Endothelial cell of umbilical vein (primary cell): Measurements from ENCODE around the gene PLS1. TPM values are rescaled to one million over a fixed set of nuclear protein-coding genes. Genes with fewer than 3 reads are reported as not detected.

Experiments used
- BruUV-seq: library from RNA; stranded (reverse); fragments of 400-500 nt; replicated peaks from 2 replicates; lab custom pipeline; 2021; lab: Mats Ljungman, UMichigan
- CTCF ChIA-PET: fragments of 300-600, 350-600 bp; sonication (Branson Sonifier 250); formaldehyde crosslinking; loops from one replicate; lab custom pipeline; 2021; ENCODE audit warnings: antibody characterized with exemption, inconsistent platforms; lab: Charles Lee
- POLR2A ChIA-PET: fragments of 300-600, 350-600 bp; sonication (Branson Sonifier 250); formaldehyde crosslinking; loops from one replicate; lab custom pipeline; 2021; ENCODE audit warnings: antibody characterized with exemption, inconsistent platforms; lab: Charles Lee
- DNase-seq: peaks from one replicate; pipeline ENCODE4 v3.0.0-alpha.2; 2011; ENCODE audit warnings: low read depth, low spot score
- FAIRE-seq: peaks from 2 replicates; lab custom pipeline; 2011; peaks lifted over from hg19 to GRCh38; lab: Jason Lieb, UNC
- H2AFZ ChIP-seq: 2 replicates; pipeline ENCODE4 v1.6.0; 2012; ENCODE audit warnings: low read depth, low read length, control low read depth, inconsistent platforms
- H3K27ac ChIP-seq: 2 replicates; pipeline ENCODE4 v1.5.1; 2011; ENCODE audit warnings: low read depth, mild to moderate bottlenecking, control low read depth, low read length, moderate library complexity; ENCODE audit not compliant: insufficient read depth
- H3K27me3 ChIP-seq, 2 experiments: 2 replicates each; pipeline versions ENCODE4 v1.6.0 to v1.6.1; 2011; ENCODE audit warnings: low read length in 2 of 2, mixed read lengths in 1 of 2; ENCODE audit not compliant: control insufficient read depth in 2 of 2, insufficient read depth in 2 of 2
- H3K36me3 ChIP-seq, 2 experiments: 2 replicates in 1 of 2; 3 replicates in 1 of 2; pipeline ENCODE4 v1.5.1; 2011; ENCODE audit warnings: low read length in 2 of 2, mild to moderate bottlenecking in 1 of 2, moderate library complexity in 1 of 2; ENCODE audit not compliant: control insufficient read depth in 2 of 2, insufficient read depth in 2 of 2; ENCODE audit errors: extremely low read depth in 1 of 2
- H3K4me1 ChIP-seq: 3 replicates; pipeline ENCODE4 v1.5.1; 2011; ENCODE audit warnings: mild to moderate bottlenecking, low read length; ENCODE audit not compliant: control insufficient read depth, insufficient read depth; ENCODE audit errors: extremely low read depth
- H3K4me2 ChIP-seq: 2 replicates; pipeline ENCODE4 v1.6.1; 2011; ENCODE audit warnings: low read length, control low read depth, mixed read lengths; ENCODE audit not compliant: insufficient read depth
- H3K4me3 ChIP-seq, 3 experiments: fragments of 200-600 bp in 1 of 3; sonication (generic), shearing (Covaris generic) in 1 of 3; replicated peaks in 1 of 3; 2 replicates each; pipeline ENCODE4 v1.5.1; 2011 to 2016; ENCODE audit warnings: control low read depth in 3 of 3, low read length in 3 of 3, mild to moderate bottlenecking in 2 of 3, inconsistent platforms in 1 of 3, low read depth in 1 of 3, moderate library complexity in 1 of 3; ENCODE audit not compliant: insufficient read depth in 1 of 3
- H3K79me2 ChIP-seq: 2 replicates; pipeline ENCODE4 v1.6.0; 2012; ENCODE audit warnings: low read length, inconsistent platforms; ENCODE audit not compliant: control insufficient read depth, insufficient read depth
- H3K9ac ChIP-seq: replicated peaks from 2 replicates; pipeline ENCODE3; 2011; ENCODE audit warnings: low read length, control low read depth; ENCODE audit not compliant: insufficient read depth; ENCODE audit errors: extremely low read depth
- H3K9me1 ChIP-seq: replicated peaks from 3 replicates; pipeline ENCODE4 v1.6.0; 2011; ENCODE audit warnings: mild to moderate bottlenecking, low read length; ENCODE audit not compliant: control insufficient read depth, insufficient read depth; ENCODE audit errors: extremely low read depth
- H3K9me3 ChIP-seq: replicated peaks from 2 replicates; pipeline ENCODE4 v1.5.1; 2012; ENCODE audit warnings: low read length, inconsistent platforms; ENCODE audit not compliant: control insufficient read depth, insufficient read depth
- H4K20me1 ChIP-seq: replicated peaks from 2 replicates; pipeline ENCODE3; 2011; ENCODE audit warnings: mild to moderate bottlenecking, low read length; ENCODE audit not compliant: control insufficient read depth, insufficient read depth; ENCODE audit errors: extremely low read depth
- FOS ChIP-seq: IDR thresholded peaks from 2 replicates; pipeline ENCODE4 v1.6.1; 2011; ENCODE audit warnings: mild to moderate bottlenecking, low read length, moderate library complexity, borderline replicate concordance; ENCODE audit not compliant: insufficient read depth
- JUN ChIP-seq: IDR thresholded peaks from 2 replicates; pipeline ENCODE4 v1.6.1; 2011; ENCODE audit warnings: borderline replicate concordance, low read depth; ENCODE audit not compliant: insufficient read length, insufficient read depth
- MYC ChIP-seq: IDR thresholded peaks from one replicate; pipeline ENCODE4 v1.6.1; 2011; ENCODE audit warnings: mild to moderate bottlenecking, low read depth, low read length
- POLR2A ChIP-seq: IDR thresholded peaks from 2 replicates; pipeline ENCODE4 v1.6.1; 2012; ENCODE audit warnings: low read depth, mild to moderate bottlenecking, control low read depth, low read length
- dilution Hi-C: fragments of 300-500 bp; cut with MboI; formaldehyde crosslinking; loops from one replicate; pipeline ENCODE4 v1.15.0; 2019; ENCODE audit warnings: low sequenced_read_pairs; ENCODE audit not compliant: extremely low pct_ligation_motif_present
- intact Hi-C: fragments of 100-400 bp; cut with micrococcal nuclease; formaldehyde crosslinking; loops from one replicate; pipeline ENCODE4 v1.10.0; 2022
- polyA plus RNA-seq, 4 experiments: library from polyadenylated mRNA; depleted of rRNA in 3 of 4; stranded (reverse) in 3 of 4; unstranded in 1 of 4; fragments of >200 nt; gene quantifications; 2 replicates each; pipeline versions ENCODE4 v1.2.1 to v1.2.3, GENCODE V29; 2011 to 2012; ENCODE audit warnings: missing spikeins in 1 of 4
- total RNA-seq: library from RNA; stranded (reverse); gene quantifications from 2 replicates; pipeline ENCODE4 v1.2.3, GENCODE V29; 2021

PLS1 gene
- total and polyA plus RNA-seq, 2 donors (not counting 3 experiments of a cell fraction or from before 2014, with no cell fraction given), result 0.59 to 1.3 TPM

- H3K9me1 ChIP-seq, result no peaks in the 10 kb centered on the region
- TF ChIP-seq FOS (no peak), MYC (no peak)
- no peaks in the 10 kb centered on the region for H3K27me3 ChIP-seq
- H3K9ac ChIP-seq, result no peak overlapping the region
- H3K4me2 ChIP-seq, result no peak overlapping the region
- FAIRE-seq (no peak), DNase-seq (no peak)
- no peaks in the 10 kb centered on the region for H3K79me2 ChIP-seq
- H4K20me1 ChIP-seq, result no peaks in the 10 kb centered on the region
- CTCF ChIA-PET, result interaction anchor here (1.2 kb wide), 1 partner anchor 8 kb away, joined by 4 read pairs; no protein-coding TSS in a partner anchor
- no peak overlapping the region for H3K27ac ChIP-seq
- dilution Hi-C loops, result no loop called here
- H3K4me3 ChIP-seq, result no peak overlapping the region
- H3K36me3 ChIP-seq, result no peaks in the 10 kb centered on the region
- POLR2A ChIA-PET, result no interaction called here
- no TSS peak for BruUV-seq
- no peaks in the 10 kb centered on the region for H3K9me3 ChIP-seq
- H3K4me1 ChIP-seq, result no peaks in the 10 kb centered on the region
- intact Hi-C loops, result no loop called here
- H2AFZ ChIP-seq, result no peak overlapping the region
Observed at GRCh38 chr3:142663865-142664264, 67.7 kb downstream of the PLS1 start.

GRCh38 chr3:142664311-142664710 lies 68.1 kb downstream of the PLS1 start:
- Histone ChIP-seq H2AFZ (no peak overlapping the region), H3K4me3 (no peak overlapping the region), H3K4me1 (no peaks in the 10 kb centered on the region), H3K9ac (no peak overlapping the region), H3K9me1 (no peaks in the 10 kb centered on the region), H3K27ac (no peak overlapping the region), H3K36me3 (no peaks in the 10 kb centered on the region), H4K20me1 (no peaks in the 10 kb centered on the region), H3K9me3 (no peaks in the 10 kb centered on the region), H3K79me2 (no peaks in the 10 kb centered on the region), H3K4me2 (no peak overlapping the region), H3K27me3 (no peaks in the 10 kb centered on the region)
- no peak for DNase-seq
- POLR2A ChIA-PET, result no interaction called here
- FAIRE-seq, result no peak
- dilution Hi-C loops, result no loop called here
- intact Hi-C loops, result no loop called here
- TF ChIP-seq JUN (no peak), POLR2A (no peak)
- CTCF ChIA-PET, result interaction anchor here (1.1 to 1.2 kb wide), 2 partner anchors 9 to 166 kb away, joined by 4 read pairs; no protein-coding TSS in a partner anchor
- no TSS peak for BruUV-seq
